NCI-H187 (cell line): Measurements from ENCODE around the gene MPPED1.

Experiments used
- DNase-seq, 2 experiments: peaks; one replicate each; lab custom pipeline; 2025; lab: John Stamatoyannopoulos, UW

Gene MPPED1

DNA sequence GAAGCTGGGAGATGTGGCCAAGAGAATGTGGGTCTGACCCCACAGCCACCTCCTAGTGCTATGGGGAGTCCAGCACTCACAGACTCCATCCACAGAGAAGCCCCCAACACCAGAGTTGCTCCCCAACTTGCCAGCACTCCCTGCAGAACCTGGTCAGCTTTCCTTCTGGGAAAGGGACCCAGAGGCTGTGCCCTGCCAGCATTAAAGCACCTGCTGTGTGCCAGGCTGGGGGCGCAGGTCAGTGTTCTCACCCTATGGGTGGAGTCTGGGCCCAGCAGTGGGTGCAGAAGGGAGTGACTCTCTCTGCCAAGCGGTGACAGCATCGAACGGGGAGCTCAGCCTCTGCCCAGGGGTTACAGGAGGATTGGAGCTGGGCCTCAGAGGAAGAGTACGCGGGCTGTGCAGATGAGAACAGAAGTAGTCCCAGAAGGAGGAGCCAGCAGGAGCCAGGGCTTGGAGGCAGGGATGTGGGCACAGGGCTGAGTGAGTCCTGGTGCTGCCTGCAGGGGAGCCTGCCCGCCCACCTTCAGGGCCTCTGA is 114.4 kb downstream of the MPPED1 start:
- DNase-seq, result no peak

DNA sequence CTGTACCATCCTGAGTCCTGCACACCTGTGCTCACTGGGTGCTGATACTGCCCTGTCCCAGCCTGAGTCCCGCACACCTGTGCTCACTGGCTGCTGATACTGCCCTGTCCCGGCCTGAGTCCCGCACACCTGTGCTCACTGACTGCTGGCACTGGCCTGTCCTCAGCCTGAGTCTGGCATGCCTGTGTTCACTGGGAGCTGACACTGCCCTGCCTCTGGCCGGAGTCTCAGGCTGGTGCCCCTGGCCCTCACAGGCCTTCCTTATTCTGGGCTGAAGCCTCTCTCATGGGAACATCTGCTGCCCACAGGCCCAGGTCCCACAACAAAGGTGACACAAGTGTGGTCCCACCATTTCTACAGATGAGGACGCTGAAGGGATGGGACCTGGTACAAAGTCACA is 115.1 kb downstream of the MPPED1 start:
- DNase-seq, result no peak

DNA sequence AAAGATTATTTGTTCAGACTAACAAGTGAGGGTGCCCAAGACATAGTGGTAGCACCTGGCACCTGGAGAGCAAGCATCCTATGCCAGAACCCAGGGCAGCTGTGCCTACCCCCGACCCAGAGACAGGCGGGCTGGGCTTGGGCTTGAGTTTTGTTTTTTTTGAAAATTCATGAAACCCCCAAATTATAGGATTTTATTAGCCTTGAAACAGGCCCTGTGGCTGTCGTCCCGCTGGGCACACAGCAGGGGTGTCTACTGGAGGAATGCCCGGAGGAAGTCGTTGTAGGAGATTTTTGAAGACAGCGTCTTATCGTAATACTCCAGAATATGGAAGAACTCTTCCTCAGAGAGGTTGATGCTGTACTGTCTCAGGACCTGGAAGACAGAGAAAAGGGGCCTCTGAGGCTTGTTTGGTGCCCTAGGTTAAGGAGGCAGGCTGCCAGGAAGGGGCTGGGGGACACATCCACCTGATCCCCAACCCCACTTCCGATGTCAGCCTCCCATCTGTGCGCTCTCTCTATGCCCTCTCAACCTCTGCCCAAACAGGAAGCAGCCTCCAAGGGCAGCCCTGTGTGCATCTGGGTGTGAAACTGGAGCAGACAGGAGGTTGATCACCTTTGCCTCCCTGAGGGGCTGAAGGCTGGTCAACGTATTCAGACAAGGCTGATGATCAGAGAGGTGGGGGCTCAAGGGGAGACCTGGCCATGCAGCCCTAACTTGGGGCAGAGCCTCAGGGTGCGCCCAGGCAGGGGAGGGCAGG is 117.0 kb downstream of the MPPED1 start:
- DNase-seq, result no peak

DNA sequence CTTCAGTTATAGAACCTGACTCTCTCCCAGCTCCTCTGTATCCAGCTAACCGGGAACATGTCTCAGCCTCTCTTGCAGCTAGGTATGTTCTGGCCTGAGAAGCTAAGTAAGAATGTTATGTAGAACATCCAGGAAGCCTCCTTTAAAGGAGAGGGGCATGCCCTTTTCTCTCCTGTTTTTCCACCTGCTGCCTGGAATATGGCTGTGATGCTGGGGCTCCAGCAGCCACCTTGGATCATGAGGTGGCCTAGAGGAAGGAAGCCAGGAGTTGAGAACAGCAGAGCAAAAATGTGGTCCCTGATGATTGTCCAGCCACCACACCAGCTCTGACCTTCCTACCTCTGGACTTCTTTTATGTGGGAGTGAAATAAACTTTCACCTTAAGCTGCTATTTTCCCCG is 117.6 kb downstream of the MPPED1 start:
- no peak for DNase-seq

DNA sequence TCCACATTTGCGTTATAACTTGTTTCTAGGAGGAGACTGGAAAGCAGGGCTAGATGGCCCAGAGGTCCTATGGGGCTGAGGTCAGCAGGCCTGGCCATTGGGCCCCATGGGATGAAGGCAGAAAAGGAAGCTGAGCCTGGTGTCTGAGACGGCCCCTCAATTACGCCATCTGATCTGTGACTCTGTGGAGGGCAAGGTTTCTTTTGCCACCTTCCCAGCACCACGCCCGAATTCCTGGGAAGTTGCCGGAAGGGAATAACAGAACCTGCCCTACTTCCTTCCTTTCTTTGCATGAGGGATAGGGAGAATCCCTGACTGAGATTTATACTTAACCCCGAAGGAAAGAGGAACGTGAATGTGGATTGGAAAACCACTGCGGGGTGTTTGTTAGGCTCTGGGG is 118.1 kb downstream of the MPPED1 start:
- no peak for DNase-seq

DNA sequence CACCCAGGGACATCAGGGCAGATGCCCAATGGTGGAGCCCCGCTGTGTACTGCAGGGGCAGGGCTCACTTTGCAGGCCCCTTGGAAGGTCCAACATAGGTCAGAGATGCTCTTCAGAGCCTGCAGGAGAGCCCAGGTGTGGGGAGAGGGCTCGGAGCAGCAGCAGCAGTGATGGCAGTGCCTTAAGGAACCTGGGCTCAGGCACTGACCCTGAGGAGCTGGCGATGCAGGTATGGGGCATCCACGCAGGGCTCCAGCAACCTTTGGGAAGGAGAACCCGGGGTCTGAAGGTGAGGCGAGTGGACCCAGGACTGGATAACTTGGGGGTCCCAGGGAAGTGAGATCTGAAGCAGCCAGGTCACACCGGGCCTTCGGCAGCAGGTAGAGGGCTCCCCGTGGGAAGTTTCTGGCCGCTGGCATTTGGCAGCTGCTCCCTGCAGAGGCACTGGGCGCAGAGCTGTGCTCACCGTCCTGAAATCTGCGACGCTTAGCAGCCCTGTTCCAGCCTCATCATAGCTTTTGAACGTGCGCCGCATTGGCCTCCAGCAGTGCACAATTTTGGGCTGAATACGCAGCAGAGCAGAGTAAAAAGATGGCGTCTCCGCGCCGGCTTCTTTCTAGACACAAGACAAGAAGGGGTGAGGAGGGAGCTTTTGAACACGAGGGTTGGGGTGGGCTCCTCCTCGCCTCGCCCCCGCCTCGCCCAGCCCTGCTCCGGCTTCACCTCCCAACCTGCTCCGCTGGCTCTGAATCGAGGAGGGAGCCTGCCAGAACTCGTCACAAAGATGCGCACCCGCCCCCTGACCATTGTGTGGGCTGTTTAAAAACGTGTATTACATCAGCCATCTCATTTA is 118.8 kb downstream of the MPPED1 start:
- no peak for DNase-seq

DNA sequence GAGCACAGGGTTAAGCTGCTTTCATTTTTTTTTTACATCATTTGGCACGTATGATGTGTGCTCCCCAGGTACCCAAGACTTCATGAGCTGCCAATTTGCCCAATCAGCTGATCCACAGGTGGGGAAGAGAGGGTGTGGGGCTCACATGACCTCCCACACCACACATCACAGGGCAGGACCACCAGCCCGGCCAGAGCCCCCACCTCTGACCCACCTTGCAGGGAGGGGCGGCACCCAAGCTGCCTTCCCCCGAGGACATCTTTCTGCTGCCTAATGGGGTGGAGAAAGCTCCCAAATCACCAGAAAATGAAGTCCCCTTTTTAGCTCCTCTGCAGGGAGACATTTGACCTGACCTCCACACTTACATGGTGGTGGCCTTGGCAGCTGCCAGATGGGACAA is 119.8 kb downstream of the MPPED1 start:
- no peak for DNase-seq

DNA sequence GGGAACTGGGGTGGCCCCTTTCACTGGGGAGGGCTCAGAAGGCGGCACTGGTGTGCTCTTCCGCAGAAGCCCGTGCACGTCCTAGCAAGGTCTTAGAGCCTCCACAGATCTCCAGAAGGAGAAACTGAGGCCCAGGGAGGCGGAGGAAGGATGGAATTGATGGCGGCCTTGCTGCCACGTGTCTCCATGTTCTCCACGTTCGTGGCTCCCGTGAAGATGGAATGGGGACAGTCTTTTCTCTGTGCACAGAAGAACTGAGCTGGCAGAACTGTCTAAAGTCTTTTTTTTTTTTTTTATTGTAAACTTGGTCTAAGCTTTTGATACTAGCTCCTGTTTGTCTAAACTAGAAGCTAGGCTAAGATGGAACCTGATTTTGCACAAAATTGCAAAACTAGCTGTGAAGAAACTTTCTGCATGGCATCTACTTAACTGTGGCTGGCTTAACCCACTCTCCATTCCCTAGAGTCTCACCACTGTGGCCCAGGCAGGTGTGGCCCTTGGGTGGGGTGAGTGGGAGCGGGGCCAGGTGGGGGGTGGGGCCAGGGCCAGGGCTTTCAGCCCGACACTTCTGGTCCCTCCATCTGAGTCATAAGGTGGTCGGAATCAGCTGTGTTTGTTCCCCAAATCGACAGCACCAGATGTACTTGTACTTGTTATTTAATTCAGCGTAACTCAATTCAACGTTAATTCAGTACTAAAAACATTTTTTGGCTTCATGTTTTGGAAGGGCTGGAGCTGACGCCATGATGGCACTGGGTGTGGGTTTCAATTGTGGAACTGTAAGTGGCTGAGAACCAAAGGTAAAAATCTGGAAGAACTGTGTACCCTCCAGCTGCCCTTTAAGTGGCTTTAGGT is 120.7 kb downstream of the MPPED1 start:
- no peak for DNase-seq

DNA sequence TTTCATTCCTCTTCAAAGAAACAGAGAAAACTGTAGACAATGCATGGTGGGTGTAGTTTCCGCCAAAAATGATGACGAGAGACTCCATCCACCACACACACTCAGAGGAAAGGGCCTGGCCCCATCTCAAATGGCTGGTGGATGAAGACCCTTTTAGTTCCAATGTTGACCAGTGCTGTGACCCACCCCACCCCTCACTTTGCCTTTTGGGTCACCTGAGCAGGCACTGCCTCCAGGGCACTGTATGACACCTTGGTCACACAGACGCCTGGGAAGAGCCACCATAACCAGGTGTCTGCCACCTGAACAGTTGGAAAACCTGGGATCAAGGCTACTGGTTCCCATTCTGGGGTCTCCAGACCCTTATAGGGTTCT is 121.3 kb downstream of the MPPED1 start:
- no peak for DNase-seq

DNA sequence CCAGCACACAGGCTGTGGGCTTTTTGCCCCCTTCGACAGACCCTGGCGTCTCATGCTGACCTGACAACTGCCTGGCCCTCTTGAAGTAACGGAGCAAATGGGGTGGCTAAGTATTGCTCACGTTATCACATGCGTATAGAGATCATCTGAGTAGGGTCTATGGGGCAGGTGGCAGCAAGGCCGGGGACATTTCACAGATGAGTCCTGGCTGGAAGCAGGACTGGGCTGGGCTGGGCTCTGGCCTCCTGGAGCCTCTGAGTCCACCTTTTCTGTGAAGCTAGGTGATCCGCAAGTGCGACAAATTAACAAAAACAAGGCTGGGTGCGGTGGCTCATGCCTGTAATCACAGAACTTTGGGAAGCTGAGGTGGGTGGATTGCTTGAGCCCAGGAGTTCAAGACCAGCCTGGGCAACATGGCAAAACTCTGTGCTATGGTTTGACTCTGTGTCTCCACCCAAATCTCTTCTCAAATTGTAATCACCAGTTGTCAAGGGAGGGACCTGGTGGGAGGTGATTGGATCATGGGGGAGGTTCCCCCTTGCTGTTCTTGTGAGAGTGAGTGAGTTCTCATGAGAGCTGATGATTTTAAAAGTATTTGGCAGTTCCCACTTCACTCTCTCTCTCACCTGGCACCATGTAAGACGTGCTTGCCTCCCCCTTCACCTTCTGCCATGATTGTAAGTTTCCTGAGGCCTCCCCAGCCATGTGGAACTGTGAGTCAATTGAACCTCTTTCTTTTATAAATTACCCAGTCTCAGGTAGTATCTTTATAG is 122.0 kb downstream of the MPPED1 start:
- DNase-seq, result no peak

DNA sequence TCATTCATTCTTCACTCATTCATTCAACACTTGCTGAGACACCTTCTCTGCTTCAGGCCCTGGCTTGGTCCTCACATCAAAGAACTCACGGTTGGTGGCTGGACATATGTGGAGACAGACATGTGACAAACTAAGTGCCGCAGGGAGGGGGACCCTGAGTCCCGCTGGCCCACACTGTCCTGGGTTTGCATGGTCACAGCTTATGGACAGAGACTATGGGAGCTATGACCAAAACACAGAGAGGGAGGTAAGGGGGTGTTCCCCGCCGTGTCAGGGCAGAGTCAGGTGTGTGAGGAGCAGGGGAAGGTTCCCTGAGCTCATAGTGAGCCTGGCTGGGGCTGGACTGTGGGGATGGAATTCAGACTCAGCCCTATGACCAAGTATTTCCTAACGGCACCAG is 123.1 kb downstream of the MPPED1 start:
- DNase-seq, result no peak

DNA sequence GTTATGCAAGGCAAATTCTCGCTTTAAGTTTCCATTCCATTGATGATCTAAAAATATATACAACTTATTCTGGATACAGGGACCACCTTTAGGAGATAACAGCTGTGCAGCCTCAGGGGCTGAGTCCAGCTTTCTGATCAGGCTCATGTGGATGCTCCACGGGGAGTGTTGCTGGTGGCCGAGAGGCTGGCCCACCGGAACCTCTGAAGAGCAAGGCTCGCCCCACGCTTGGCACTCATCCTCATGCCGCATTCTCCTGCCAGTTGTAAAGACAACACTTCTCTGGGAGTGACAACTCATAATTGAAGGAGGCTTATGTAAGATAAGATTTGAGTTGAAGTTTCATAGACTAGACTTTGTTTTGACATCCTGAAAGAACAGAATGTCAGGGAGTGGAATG is 123.5 kb downstream of the MPPED1 start:
- no peak for DNase-seq

DNA sequence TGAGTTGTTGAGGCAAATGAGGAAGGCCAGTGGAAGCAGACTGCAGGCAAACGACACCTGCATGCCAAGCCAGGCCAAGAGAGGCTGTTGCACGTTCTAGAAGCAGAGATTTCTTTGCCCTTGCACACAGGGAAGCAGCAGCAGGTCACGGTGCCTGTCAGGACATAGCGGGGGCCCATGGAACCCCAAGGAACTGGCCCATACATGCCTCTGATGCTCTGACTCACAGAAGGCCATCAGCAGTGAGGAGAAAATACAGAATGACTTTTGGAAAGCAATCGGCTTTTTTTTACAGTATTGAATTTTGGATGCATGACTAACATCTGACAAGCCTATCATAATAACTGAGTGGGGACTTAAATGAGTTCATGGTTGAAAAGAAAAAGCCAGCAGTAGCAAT is 123.9 kb downstream of the MPPED1 start:
- no peak for DNase-seq

DNA sequence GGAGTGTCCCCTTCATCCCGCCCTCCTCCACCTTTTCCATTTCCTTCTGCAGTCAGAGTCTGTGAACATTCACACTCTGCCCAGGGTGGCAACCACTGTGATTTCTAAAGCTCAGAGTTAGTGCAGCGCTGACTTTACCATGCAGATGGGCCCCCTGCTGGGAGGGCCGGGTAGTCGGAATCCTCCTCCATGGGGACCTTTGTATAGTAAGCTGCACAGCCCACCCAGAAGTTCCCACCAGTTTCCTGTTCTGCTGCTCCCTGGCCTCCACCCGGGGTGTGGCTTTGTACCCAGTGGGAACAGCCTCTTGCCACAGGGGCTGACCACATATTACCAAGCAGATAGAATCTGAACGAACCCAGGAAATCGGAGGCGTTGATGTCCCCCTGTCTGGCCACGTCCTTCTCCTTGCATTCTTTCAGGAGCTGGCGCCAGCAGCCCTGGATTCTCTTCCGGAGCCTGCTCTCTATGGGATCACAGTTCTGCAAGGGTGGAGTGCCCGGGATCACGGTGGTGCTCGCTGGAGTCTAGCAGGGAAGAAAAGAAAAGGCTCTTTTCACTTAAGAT is 125.3 kb downstream of the MPPED1 start:
- DNase-seq, result no peak

DNA sequence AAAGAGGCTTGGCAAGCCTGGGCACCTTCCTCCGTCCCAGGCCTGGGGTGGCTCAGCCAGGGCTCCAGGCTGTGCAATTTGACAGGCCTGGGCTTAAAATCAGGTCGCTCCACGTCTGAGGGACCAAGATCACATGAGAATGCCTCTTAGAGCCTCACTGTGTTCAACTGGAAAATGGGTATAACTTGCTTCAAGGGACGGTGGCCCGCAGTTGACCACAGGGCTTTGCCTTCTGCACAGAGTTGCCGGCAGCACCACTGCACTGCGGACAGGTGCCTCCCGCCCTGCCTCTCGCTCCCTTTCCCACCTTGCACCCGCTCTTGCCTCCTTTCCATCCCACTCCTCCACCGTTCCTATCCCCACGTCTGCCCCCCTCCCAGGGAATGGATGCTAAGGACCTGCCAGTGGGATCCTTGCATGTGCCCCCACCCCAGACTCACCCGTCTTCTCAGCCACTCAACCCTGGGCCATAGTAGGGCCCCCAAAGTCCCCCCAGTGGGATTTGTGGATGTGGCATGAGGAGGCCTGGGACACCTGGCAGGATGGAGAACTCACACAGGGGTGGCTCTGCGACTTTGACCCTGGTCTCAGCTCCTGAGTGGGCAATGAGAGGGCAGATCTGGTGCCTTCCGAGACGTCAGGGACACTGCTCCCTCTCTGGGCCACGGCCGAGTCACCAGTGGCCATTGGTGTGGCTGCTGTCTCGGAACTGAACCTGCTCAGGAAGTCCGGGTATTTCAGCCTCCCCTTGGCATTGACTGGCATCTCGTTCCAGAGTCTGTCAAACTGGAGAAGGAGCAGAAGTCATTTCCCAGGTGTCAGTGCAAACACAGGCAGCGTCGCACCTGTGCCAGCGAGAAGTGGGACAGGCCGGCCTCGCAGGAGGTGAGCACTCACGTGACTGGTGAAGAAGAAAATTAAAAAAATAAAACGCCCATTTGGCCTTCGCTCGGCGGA is 128.0 kb downstream of the MPPED1 start:
- DNase-seq, result no peak

DNA sequence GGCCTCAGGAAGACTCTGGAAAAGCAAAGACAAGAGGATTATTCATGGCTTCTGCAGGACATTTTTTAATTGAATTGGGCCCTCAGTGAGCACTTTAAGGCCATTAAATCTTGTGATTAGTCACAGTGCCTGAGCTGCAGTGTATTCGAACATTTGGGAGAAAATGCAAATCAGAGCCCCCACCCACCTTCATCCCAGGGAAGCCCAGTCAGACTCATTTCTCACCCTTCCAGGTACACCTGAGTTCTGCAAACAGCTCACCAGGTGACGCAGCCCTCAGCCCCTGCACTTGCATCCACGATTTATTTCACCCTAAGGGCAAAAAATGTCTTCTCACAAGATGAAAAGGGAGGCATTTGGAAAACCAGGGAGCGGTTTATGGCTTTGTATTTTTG is 128.7 kb downstream of the MPPED1 start:
- peak in 1 of 2 experiments; percentile 8 for DNase-seq

DNA sequence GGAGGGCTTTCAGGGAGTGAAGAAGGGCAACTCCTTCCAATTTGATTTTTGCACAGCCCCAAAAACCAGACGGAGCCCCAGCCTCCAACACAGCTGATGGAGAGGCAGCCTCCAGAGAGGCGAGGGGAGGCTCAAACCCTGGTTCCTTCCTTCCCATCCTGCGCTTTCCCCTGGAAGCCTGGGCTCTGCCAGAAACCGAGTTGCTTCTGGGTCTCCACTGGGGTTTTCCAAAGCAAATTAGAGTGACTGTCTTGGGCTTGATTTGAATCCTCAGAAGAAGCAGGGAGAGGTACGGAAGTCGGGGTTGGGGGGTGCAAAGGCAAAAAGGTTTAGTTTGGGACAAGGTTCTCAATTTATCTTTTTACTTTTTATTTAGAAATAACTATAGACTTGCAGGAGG is 129.2 kb downstream of the MPPED1 start:
- no peak for DNase-seq

DNA sequence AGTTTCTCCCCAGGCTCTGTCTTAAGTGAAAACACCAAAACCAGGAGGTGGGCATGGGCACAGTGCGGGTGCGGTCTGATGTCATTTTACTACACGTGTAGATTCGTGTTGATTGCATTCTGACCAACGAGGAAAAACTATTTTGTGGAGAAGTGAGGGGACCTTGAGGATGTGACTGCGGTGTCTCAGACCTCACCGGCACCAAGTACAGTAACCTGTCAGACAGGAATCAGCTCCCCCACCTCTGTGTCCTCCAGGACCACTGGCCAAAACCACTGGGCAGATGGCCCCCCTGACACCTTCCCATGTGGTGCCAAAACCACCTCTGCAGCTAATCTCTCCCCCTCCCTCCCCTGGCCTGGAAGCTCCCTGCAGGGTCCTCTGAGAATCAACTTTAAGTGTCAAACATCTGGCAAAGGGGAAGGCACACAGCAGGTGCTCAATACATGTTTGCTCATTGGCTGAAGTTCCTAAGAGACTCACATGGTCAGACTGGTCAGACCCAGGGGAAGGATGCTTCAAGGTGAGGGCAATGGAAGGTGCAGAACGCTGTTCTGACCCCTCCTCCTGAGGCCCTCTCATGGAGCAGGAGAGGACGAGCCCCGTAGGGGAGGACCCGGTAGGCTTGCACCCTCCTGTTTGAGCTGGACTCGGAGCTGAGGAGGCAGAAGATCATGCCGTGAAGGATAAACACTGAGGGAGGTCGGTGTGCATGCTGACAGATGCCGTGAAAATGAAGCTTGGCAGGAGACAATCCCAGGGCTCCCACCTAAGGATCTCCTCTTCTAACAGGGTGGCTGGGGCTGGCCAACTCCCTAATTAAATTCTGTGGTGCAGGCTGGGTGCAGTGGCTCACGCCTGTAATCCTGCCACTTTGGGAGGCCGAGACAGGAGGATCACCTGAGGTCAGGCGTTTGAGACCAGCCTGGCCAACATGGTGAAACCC is 129.9 kb downstream of the MPPED1 start:
- DNase-seq, result no peak
